GF-D8 (cell line): ENCODE data around the gene ABHD13.
A peak's percentile ranks its signal among the peaks of the same experiment; 100 is the strongest.
"Not testable (repeated sequence)": the region's sequence is repeated elsewhere in the genome, so short reads cannot be mapped to it uniquely, and the experiment has no call there.

ENCODE experiments used
- DNase-seq: peaks from one replicate; lab custom pipeline; 2025; lab: John Stamatoyannopoulos, UW

ABHD13 gene

DNA sequence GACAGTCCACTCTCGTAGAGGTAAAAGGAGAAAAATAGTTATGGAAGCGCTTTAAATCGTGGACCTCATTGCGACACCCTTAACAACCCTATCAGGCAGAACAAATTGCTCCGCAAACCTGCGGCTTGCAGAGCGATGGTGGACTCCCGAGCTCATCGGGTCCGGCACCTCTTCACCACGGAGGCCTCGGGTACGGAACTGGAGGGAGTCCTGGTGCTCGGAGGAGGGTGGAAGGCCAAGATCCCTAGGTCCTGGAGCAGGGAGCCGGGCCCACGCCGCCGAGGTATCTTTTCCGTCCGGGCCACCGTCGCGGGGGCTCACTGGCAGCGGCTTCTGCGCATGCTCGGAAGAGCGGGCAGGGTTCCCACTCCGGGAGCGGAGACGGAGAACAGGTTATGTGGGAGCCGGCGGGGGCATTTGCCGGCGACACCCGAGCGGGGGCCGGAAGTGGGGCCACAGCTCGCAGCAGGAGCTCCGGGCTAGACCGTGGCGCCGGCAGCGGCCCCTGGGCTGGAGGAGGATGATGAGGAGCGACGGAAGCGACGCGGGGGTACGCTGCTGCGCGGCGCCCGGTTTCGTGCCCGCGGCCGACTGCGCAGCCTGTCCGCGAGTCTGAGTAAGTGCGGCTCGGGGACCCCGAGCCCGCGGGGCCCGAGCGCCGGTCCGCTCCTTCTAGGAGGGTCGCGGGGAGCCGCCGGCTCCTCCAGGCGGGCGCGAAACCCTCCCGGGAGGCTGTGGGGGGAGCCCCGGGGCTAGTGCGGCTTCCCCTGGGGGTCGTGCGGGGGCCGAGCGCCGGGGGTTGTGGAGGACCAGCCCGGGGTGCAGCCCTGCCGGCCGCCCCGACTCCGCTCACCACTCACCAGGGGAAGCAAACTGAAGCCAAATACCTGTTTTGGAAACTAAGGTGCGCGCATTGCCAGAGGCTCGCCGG is at the start of gene ABHD13:
Gene ABHD13 (plus strand): TSS at position 349 of the 931 bp plus-strand sequence. CDS start 10,827 bp downstream, outside the sequence.
- peak; percentile 89 for DNase-seq

GRCh38 chr13:108168929-108169328 is 49.3 kb upstream of the ABHD13 start:
- no peak for DNase-seq

- no peak for DNase-seq
Observed at GRCh38 chr13:108176685-108177274, 41.4 kb upstream of the ABHD13 start.

- no peak for DNase-seq
Observed at GRCh38 chr13:108178078-108178477, 40.1 kb upstream of the ABHD13 start.

- DNase-seq, result no peak
Observed at GRCh38 chr13:108182652-108183051, 35.5 kb upstream of the ABHD13 start.

- DNase-seq, result no peak
Observed at GRCh38 chr13:108185223-108185622, 33.0 kb upstream of the ABHD13 start.

DNA sequence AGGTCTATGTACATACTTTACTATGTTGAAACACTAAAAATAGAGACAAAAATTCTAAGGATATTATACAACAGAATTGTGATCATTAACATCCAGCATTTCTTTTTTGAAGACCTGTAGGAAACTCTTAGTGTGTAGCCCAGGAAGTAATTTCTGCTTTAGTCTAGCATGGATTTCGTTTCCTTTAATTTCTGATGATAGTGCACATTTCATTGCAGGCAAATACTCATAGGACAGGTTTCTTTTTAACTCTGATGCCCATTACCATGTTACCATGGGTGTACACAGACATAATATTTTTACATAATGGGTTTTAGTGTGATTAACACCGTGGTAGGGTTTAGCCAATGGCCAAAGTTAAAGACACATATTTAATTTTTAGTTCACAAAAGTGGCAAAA is 29.9 kb upstream of the ABHD13 start:
- no peak for DNase-seq

DNA sequence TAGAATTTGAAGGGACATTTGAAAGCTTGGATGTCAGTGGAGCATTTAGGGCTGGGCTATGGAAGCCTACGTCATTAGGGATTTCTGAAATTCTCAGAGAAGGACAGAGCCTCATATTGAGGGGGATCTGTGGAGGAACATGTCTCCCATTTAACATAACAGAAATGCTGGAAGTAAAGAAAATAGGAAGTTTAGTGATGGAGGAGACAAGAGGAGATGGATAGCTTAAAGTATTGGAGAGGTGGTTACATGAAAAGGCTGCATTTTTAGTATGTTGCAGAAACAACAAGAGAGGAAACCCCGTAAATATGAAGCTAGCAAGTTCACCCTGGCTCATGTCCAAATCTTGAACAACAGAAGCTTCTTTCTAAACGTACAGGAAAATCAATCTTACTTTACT is 27.3 kb upstream of the ABHD13 start:
- DNase-seq, result no peak

- DNase-seq, result no peak
Observed at GRCh38 chr13:108193806-108194205, 24.4 kb upstream of the ABHD13 start.

- no peak for DNase-seq
Observed at GRCh38 chr13:108194435-108194936, 23.7 kb upstream of the ABHD13 start.

DNA sequence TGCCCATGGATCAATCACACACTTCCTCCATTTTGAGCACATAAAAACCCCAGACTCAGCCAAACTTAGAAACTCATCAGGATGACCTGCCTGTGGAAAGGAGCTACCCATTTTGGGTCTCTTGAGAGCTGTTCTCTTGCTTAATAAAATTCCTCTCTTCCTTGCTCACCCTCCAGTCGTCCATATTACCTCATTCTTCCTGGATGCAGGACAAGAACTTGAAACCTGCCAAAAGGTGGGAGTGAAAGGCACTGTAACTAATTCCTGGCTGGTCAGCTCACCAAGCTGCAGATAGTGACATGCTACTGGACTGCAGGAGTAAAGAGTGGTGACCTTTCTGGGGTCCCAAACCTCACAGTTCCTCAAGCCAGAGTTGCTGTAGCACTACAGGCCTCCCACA is 23.0 kb upstream of the ABHD13 start:
- no peak for DNase-seq

DNA sequence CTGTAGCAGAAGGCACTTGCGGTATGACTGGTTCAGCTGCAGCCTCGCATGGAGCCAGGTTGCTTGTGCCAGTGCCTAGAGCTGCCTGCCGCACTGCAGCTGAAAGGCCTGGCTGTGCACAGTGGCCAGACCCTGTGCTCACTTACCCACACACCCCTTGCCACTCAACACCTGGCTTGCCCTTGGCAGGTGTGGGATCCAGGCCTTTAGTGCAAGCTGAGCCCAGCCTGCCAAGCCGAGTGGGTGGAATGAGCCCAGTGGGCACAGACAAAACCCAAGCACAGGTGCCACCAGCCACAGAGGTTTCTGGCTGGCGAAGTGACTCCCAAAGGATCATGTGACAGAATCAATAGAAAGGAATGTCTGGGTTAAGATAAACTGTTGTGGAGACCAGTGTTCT is 22.3 kb upstream of the ABHD13 start:
- DNase-seq, result no peak

- no peak for DNase-seq
Observed at GRCh38 chr13:108200781-108201398, 17.3 kb upstream of the ABHD13 start.

DNA sequence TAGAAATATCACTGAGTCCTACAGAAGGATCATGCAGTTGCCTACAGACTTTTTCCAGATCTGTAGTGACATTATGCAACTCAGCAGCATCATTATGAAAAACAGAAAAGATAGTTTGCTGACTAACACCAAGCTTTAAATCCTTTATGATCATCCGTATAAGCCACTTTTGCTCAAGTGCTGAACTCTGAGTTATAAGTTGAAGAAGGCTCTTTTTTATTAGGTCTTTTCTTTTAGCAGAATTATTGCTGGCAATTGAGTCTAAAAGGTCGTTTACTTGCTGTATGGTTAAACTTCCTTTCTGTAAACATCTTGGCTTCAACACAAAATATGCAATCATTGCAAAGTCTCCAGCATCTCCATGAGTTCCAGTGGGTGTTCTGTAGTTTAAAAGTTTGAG is 7.6 kb upstream of the ABHD13 start:
- no peak for DNase-seq

DNA sequence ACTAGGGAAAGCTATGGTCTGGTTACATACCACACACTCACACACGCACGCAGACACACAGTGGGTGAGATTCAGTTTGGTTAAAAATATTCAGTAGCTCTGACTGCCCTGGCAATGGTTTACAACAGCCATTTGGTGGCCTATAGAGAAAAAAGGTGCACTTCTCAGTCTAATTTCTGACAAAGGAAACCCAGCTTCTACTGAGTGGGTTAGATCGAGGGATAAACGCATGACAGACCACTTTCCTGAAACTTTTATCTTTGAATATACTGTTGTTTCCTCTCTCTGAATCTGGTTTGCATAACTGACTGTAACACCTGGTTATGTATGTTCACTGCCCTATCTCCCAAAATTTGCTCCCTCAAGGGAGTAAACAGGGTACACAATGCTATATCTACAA is 5.3 kb upstream of the ABHD13 start:
- DNase-seq, result no peak

GRCh38 chr13:108213946-108214345 is 4.2 kb upstream of the ABHD13 start:
- no peak for DNase-seq

DNA sequence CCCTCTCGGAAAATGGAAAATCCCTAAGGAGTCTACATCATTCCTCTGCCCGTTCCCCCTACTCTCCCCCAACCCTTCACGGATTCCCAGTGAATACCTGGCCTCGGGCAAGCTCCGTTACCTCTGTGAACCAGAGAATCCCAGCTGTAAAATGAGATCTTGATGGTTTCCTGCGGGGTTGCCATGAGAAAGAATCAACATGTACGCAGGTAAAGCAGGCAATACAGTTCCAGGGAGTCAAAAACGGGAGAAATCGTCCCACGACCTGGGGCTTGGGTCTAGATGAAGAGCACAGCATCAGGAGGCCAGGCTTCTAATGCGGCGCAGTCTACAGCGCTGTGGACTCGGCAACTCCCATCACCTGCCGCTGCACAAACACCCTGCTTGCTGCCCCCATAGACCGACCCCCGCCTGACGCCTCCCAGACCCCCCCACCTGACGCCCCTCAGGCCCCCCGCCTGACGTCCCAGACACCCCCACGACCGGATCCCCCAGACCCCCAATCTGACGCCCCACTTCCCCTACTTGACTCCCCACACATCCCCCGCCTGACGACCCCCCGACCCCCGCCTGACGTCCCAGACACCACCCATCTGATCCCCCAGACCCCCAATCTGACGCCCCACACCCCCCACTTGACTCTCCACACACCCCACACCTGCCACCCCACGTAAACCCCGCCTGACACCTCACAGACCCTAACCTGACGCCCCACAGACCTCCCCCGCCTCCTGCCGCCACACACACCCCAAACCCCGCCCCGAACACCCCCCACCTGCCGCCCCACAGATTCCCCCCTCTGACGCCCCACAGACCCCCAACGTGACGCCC is 3.5 kb upstream of the ABHD13 start:
- DNase-seq, result no peak

GRCh38 chr13:108215436-108215835 is 2.8 kb upstream of the ABHD13 start, which contains the start of gene LIG4:
LIG4 (minus strand) TSS chr13:108215536; CDS start chr13:108211268, 4,268 bp downstream.
- DNase-seq, result peak; percentile 68

DNA sequence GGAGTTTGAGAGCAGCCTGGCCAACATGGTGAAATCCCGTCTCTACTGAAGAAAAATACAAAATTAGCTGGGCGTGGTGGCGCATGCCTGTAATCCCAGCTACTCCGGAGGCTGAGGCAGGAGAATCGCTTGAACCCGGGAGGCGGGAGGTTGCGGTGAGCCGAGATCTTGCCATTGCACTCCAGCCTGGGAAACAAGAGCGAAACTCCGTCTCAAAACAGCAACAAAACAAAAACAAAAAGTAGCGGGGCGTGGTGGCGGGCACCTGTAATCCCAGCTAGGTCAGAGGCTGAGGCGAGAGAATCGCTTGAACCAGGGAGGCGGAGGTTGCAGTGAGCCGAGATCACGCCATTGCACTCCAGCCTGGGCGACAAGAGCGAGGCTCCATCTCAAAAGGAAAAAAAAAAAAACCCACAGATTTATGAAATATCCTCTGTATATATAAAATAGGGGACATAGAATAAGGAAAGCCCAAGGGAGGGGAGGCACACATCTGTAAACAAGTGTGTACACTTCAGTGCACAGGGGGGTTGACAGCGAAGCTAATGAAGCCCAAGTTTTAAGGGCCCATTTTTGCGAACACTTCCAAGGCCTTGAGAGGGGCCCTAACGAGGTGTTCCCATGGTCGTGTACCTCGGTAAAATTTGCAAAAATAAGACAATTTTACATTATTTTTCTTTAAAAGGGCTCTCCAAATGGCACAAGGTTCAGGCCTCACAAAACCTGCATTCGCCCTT is 717 bp upstream of the ABHD13 start:
- DNase-seq, result not testable (repeated sequence)

DNA sequence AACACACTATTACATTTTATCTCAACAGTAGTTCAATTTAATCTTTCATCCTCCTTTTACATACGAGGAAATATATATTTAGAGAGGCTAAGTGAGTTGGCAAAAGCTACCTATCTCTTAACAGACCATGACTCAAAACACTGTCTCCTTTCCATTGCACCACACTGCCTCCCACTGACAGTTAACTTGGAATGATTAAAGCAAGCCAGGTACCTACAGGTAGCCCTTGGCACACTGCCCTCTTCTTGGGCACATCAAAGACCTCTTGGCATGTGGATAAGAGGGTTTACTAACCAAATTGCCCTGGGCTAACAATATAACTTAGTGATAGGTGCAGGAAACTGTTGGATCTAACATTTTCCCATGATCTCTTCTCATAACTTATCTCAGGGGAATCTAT is 1.8 kb downstream of the ABHD13 start:
- DNase-seq, result no peak
